HCT116 (cell line): ENCODE results near the gene SPPL2B. TPM values are rescaled to one million over a fixed set of nuclear protein-coding genes. Genes with fewer than 3 reads are reported as not detected.

ENCODE experiments used
- ATAC-seq: fragments of 200-7000 bp; cut with Tn5 transposase; 2 replicates; pipeline ENCODE4 v1.9.1; 2020; ENCODE audit warnings: mild to moderate bottlenecking, moderate library complexity
- BruUV-seq: library from RNA; stranded (reverse); fragments of 400-500 nt; replicated peaks from 2 replicates; lab custom pipeline; 2021; lab: Mats Ljungman, UMichigan
- CTCF ChIA-PET: fragments of 300-600 bp; sonication (Branson Sonifier 250); formaldehyde crosslinking; loops from one replicate; lab custom pipeline; 2021; ENCODE audit warnings: antibody characterized with exemption; lab: Charles Lee
- POLR2A ChIA-PET: fragments of 300-600, 350-600 bp; sonication (Branson Sonifier 250); formaldehyde crosslinking; loops from one replicate; lab custom pipeline; 2021; ENCODE audit warnings: antibody characterized with exemption; lab: Charles Lee
- RAD21 ChIA-PET, 2 experiments: fragments of 300-600 bp; sonication (Branson Sonifier 250); formaldehyde crosslinking; loops; one replicate each; lab custom pipeline; 2023; ENCODE audit warnings: low total read pairs in 2 of 2; ENCODE audit not compliant: uncharacterized antibody in 2 of 2, unreplicated experiment in 2 of 2, low non-redundant PET in 1 of 2; lab: Charles Lee
- DNase-seq: peaks from one replicate; pipeline ENCODE4 v3.0.0-alpha.2; 2010; ENCODE audit warnings: low read depth, low spot score
- H2AFZ ChIP-seq: fragments of 200-600 bp; shearing (Covaris generic), sonication (generic); 2 replicates; pipeline ENCODE4 v1.6.1; 2017; ENCODE audit warnings: low read depth, mixed run types, mixed read lengths, antibody characterized with exemption, low read length; ENCODE audit not compliant: poor library complexity, severe bottlenecking
- H3K27ac ChIP-seq: 2 replicates; pipeline ENCODE4 v1.5.1; 2012; ENCODE audit warnings: low read depth, low read length
- H3K27me3 ChIP-seq: fragments of 200-600 bp; sonication (generic); 2 replicates; pipeline ENCODE4 v1.6.1; 2016; ENCODE audit warnings: mixed run types, low read length, mixed read lengths; ENCODE audit not compliant: insufficient read depth
- H3K36me3 ChIP-seq, 2 experiments: fragments of 200-500 bp in 1 of 2; fragments of 200-600 bp in 1 of 2; sonication (Bioruptor generic) in 1 of 2; sonication (generic) in 1 of 2; 2 replicates each; pipeline versions ENCODE4 v1.5.1 to v1.6.1; 2014 to 2016; ENCODE audit warnings: low read length in 2 of 2, inconsistent platforms in 1 of 2, mixed read lengths in 1 of 2, mixed run types in 1 of 2; ENCODE audit not compliant: insufficient read depth in 2 of 2, control insufficient read depth in 1 of 2
- H3K4me1 ChIP-seq, 2 experiments: fragments of 200-600 bp in 1 of 2; sonication (generic) in 1 of 2; 2 replicates each; pipeline versions ENCODE4 v1.5.1 to v1.6.1; 2012 to 2017; ENCODE audit warnings: low read length in 2 of 2, inconsistent platforms in 1 of 2, mild to moderate bottlenecking in 1 of 2, mixed read lengths in 1 of 2, mixed run types in 1 of 2, moderate library complexity in 1 of 2; ENCODE audit not compliant: insufficient read depth in 2 of 2, control insufficient read depth in 1 of 2
- H3K4me2 ChIP-seq: fragments of 200-600 bp; sonication (generic); 2 replicates; pipeline ENCODE4 v1.6.1; 2017; ENCODE audit warnings: mixed run types, low read length, mixed read lengths
- H3K4me3 ChIP-seq, 2 experiments: fragments of 200-600 bp in 1 of 2; sonication (generic) in 1 of 2; replicated peaks in 1 of 2; 2 replicates each; pipeline ENCODE4 v1.5.1; 2011 to 2016; ENCODE audit warnings: low read length in 2 of 2, control low read depth in 1 of 2, low read depth in 1 of 2, mild to moderate bottlenecking in 1 of 2, mixed read lengths in 1 of 2, mixed run types in 1 of 2
- H3K79me2 ChIP-seq: fragments of 200-600 bp; sonication (generic); 2 replicates; pipeline ENCODE4 v1.6.1; 2017; ENCODE audit warnings: mild to moderate bottlenecking, mixed run types, low read length, moderate library complexity, mixed read lengths; ENCODE audit not compliant: insufficient read depth
- H3K9ac ChIP-seq: fragments of 200-600 bp; sonication (generic); 2 replicates; pipeline ENCODE4 v1.6.1; 2016; ENCODE audit warnings: low read length, mixed read lengths
- H3K9me2 ChIP-seq: fragments of 200-600 bp; sonication (generic), shearing (Covaris generic); 2 replicates; pipeline ENCODE4 v1.6.1; 2017; ENCODE audit warnings: mixed run types, mild to moderate bottlenecking, moderate library complexity; ENCODE audit not compliant: insufficient read depth
- H3K9me3 ChIP-seq, 2 experiments: fragments of 200-500 bp in 1 of 2; fragments of 200-600 bp in 1 of 2; sonication (Bioruptor generic) in 1 of 2; sonication (generic) in 1 of 2; 2 replicates each; pipeline ENCODE4 v1.6.1; 2014 to 2017; ENCODE audit warnings: low read length in 2 of 2, mixed read lengths in 2 of 2, inconsistent platforms in 1 of 2, low read depth in 1 of 2, mild to moderate bottlenecking in 1 of 2, mixed run types in 1 of 2, moderate library complexity in 1 of 2; ENCODE audit not compliant: control insufficient read depth in 1 of 2, insufficient read depth in 1 of 2
- H4K20me1 ChIP-seq: fragments of 200-600 bp; sonication (generic), shearing (Covaris generic); 2 replicates; pipeline ENCODE4 v1.6.1; 2017; ENCODE audit warnings: mixed run types, mild to moderate bottlenecking, moderate library complexity; ENCODE audit not compliant: insufficient read depth
- ATF3 ChIP-seq: IDR thresholded peaks from 2 replicates; pipeline ENCODE4 v1.6.1; 2012
- CBX3 ChIP-seq: IDR thresholded peaks from 2 replicates; pipeline ENCODE4 v1.6.1; 2012; ENCODE audit warnings: low read depth
- CTCF ChIP-seq, 3 experiments: fragments of 200-600 bp in 1 of 3; sonication (generic) in 1 of 3; IDR thresholded peaks in 2 of 3; conservative IDR thresholded peaks in 1 of 3; 2 replicates each; pipeline ENCODE4 v1.5.1; 2012 to 2017; ENCODE audit warnings: low read depth in 2 of 3, low read length in 2 of 3, antibody characterized with exemption in 1 of 3, borderline replicate concordance in 1 of 3, control low read depth in 1 of 3, mild to moderate bottlenecking in 1 of 3, mixed read lengths in 1 of 3, mixed run types in 1 of 3, moderate library complexity in 1 of 3; ENCODE audit not compliant: insufficient read depth in 1 of 3
- ELF1 ChIP-seq: IDR thresholded peaks from 2 replicates; pipeline ENCODE4 v1.6.1; 2012; ENCODE audit warnings: low read depth, borderline replicate concordance
- FOSL1 ChIP-seq: IDR thresholded peaks from 2 replicates; pipeline ENCODE4 v1.6.1; 2012; ENCODE audit warnings: low read depth
- POLR2A ChIP-seq: IDR thresholded peaks from 2 replicates; pipeline ENCODE4 v1.7.0; 2011; ENCODE audit warnings: borderline replicate concordance; ENCODE audit not compliant: insufficient read depth, insufficient read length; ENCODE audit errors: extremely low read depth
- SIN3A ChIP-seq: IDR thresholded peaks from 2 replicates; pipeline ENCODE4 v1.6.1; 2012; ENCODE audit warnings: low read depth
- SP1 ChIP-seq: IDR thresholded peaks from 2 replicates; pipeline ENCODE4 v1.6.1; 2012; ENCODE audit warnings: low read depth
- ZNF274 ChIP-seq: fragments of 200-500 bp; sonication (Bioruptor generic); IDR thresholded peaks from 2 replicates; pipeline ENCODE4 v1.6.1; 2014; ENCODE audit warnings: mild to moderate bottlenecking, low read depth, low read length, inconsistent platforms
- intact Hi-C: fragments of 100-400 bp; cut with micrococcal nuclease; formaldehyde crosslinking; loops from 2 replicates; pipeline ENCODE4 v1.10.0; 2022
- total RNA-seq: library from RNA; stranded (reverse); gene quantifications from one replicate; pipeline ENCODE4 v1.2.1, GENCODE V29; 2021; ENCODE audit not compliant: unreplicated experiment

SPPL2B gene
- total RNA-seq, 1 experiment from 2014 or later, result 83.1 TPM

GRCh38 chr19:2380567-2380966 is 52.1 kb downstream of the SPPL2B start:
- H3K9ac ChIP-seq, result no peak overlapping the region
- BruUV-seq, result no TSS peak
- H3K9me2 ChIP-seq, result no peaks in the 10 kb centered on the region
- no peaks in the 10 kb centered on the region for H3K79me2 ChIP-seq
- H2AFZ ChIP-seq, result no peak overlapping the region
- no peak overlapping the region for H3K4me3 ChIP-seq
- no peak overlapping the region for H3K27ac ChIP-seq
- no peak for DNase-seq
- H3K9me3 ChIP-seq, result peaks cover 4 to 9% of the 10 kb centered on the region in 2 experiments; a peak in 2 of 4 replicates
- no peak overlapping the region for H3K4me2 ChIP-seq
- RAD21 ChIA-PET, result no interaction called here
- POLR2A ChIA-PET, result no interaction called here
- CTCF ChIA-PET, result no interaction called here
- H4K20me1 ChIP-seq, result no peaks in the 10 kb centered on the region
- H3K36me3 ChIP-seq, result no peaks in the 10 kb centered on the region
- TF ChIP-seq CBX3 (no peak), ELF1 (no peak), ATF3 (no peak), CTCF (IDR thresholded peaks at IDR 0.05 in 2 of 3, conservative IDR thresholded peaks at IDR 0.05 in 1 of 3; ENCODE audit: borderline replicate concordance in 1 of 3, insufficient read depth in 1 of 3, low read depth in 2 of 3, low read length in 2 of 3) (no peak), SIN3A (no peak), POLR2A (no peak), FOSL1 (no peak), SP1 (no peak), ZNF274 (no peak)
- TF ChIP-seq, all 23 proteins: peak for 0
- intact Hi-C loops, result loop anchor here (10.0 kb wide), 1 partner anchor 226 kb away; the partner anchor contains the start of gene AP3D1
- Histone ChIP-seq H3K4me1 (peaks cover 12 to 27% of the 10 kb centered on the region in 2 experiments), H3K27me3 (no peaks in the 10 kb centered on the region)
- ATAC-seq, result no peak
